SJCRH30 (cell line): Measurements from ENCODE around the gene C9orf40. TPM values are rescaled to one million over a fixed set of nuclear protein-coding genes. Genes with fewer than 3 reads are reported as not detected.

Experiments used
- DNase-seq, 2 experiments: peaks; one replicate each; pipeline ENCODE4 v3.0.0-alpha.2; 2015 to 2020
- H3K27ac ChIP-seq: fragments of 250-450 bp; sonication (Bioruptor Pico); 2 replicates; pipeline ENCODE4 v1.5.1; 2020; ENCODE audit warnings: mild to moderate bottlenecking, moderate library complexity
- H3K27me3 ChIP-seq: fragments of 250-450 bp; sonication (Bioruptor Pico); 2 replicates; pipeline ENCODE4 v1.5.1; 2020; ENCODE audit warnings: mild to moderate bottlenecking, moderate library complexity
- H3K36me3 ChIP-seq: fragments of 250-450 bp; sonication (Bioruptor Pico); 2 replicates; pipeline ENCODE4 v1.5.1; 2020; ENCODE audit warnings: mild to moderate bottlenecking, moderate library complexity
- H3K4me1 ChIP-seq: fragments of 250-450 bp; sonication (Bioruptor Pico); 2 replicates; pipeline ENCODE4 v1.5.1; 2020; ENCODE audit warnings: mild to moderate bottlenecking, moderate library complexity
- H3K4me3 ChIP-seq: fragments of 250-450 bp; sonication (Bioruptor Pico); 2 replicates; pipeline ENCODE4 v1.5.1; 2020; ENCODE audit warnings: mild to moderate bottlenecking, moderate library complexity
- H3K9me3 ChIP-seq: fragments of 250-450 bp; sonication (Bioruptor Pico); replicated peaks from 2 replicates; pipeline ENCODE4 v1.5.1; 2020; ENCODE audit warnings: mild to moderate bottlenecking, moderate library complexity
- total RNA-seq: library from RNA; depleted of rRNA; stranded (reverse); fragments of >200 nt; shearing (Covaris generic); gene quantifications from 2 replicates; pipeline ENCODE4 v1.2.3, GENCODE V29; 2014; rRNA removed

Gene C9orf40
- 15.3 and 16.1 TPM in 2 replicates for total RNA-seq

GRCh38 chr9:74952201-74953151, at the start of gene C9orf40:
C9orf40 (minus strand) TSS chr9:74952912; CDS start chr9:74952611, 301 bp downstream.
- peak within 1 kb of the TSS; percentile 92 for H3K4me3 ChIP-seq
- no peaks in the 10 kb centered on the region for H3K27me3 ChIP-seq
- no peaks in the 10 kb centered on the region for H3K9me3 ChIP-seq
- H3K4me1 ChIP-seq: no peaks in the 10 kb centered on the region
- peak within 1 kb of the TSS; percentile 94 for H3K27ac ChIP-seq
- DNase-seq: peak; percentile 91 to 93
- H3K36me3 ChIP-seq: no peaks in the 10 kb centered on the region

GRCh38 chr9:75001719-75002421, 49.2 kb upstream of the C9orf40 start:
- Histone ChIP-seq H3K9me3 (no peaks in the 10 kb centered on the region), H3K36me3 (peaks cover 8% of the 10 kb centered on the region; the same call in 1 of the 2 replicates), H3K4me1 (no peaks in the 10 kb centered on the region), H3K27ac (no peak overlapping the region), H3K4me3 (no peak overlapping the region), H3K27me3 (no peaks in the 10 kb centered on the region)
- DNase-seq: peak; percentile 15 to 90

GRCh38 chr9:75000835-75001234, 48.1 kb upstream of the C9orf40 start:
- Histone ChIP-seq H3K36me3 (peaks cover 15% of the 10 kb centered on the region), H3K4me1 (no peaks in the 10 kb centered on the region), H3K4me3 (no peak overlapping the region), H3K27ac (no peak overlapping the region), H3K9me3 (no peaks in the 10 kb centered on the region), H3K27me3 (no peaks in the 10 kb centered on the region)
- DNase-seq: no peak

- Histone ChIP-seq H3K27ac (no peak overlapping the region), H3K27me3 (no peaks in the 10 kb centered on the region), H3K4me3 (no peak overlapping the region), H3K36me3 (peaks cover 10% of the 10 kb centered on the region), H3K9me3 (no peaks in the 10 kb centered on the region), H3K4me1 (no peaks in the 10 kb centered on the region)
- no peak for DNase-seq
Measured at GRCh38 chr9:74985041-74985440, 32.3 kb upstream of the C9orf40 start.

GRCh38 chr9:74983709-74984108, 31.0 kb upstream of the C9orf40 start:
- no peaks in the 10 kb centered on the region for H3K9me3 ChIP-seq
- DNase-seq: no peak
- H3K27ac ChIP-seq: no peak overlapping the region
- H3K36me3 ChIP-seq: peaks cover 20% of the 10 kb centered on the region
- no peak overlapping the region for H3K4me3 ChIP-seq
- no peaks in the 10 kb centered on the region for H3K27me3 ChIP-seq
- no peaks in the 10 kb centered on the region for H3K4me1 ChIP-seq

- no peak overlapping the region for H3K27ac ChIP-seq
Measured at GRCh38 chr9:74979844-74980243, 27.1 kb upstream of the C9orf40 start.

GRCh38 chr9:74977287-74977686, 24.6 kb upstream of the C9orf40 start:
- H3K27me3 ChIP-seq: no peaks in the 10 kb centered on the region
- H3K4me1 ChIP-seq: no peaks in the 10 kb centered on the region
- no peaks in the 10 kb centered on the region for H3K9me3 ChIP-seq
- H3K36me3 ChIP-seq: peaks cover 14% of the 10 kb centered on the region
- no peak overlapping the region for H3K4me3 ChIP-seq
- H3K27ac ChIP-seq: no peak overlapping the region
- DNase-seq: no peak

More at GRCh38 chr9:74979844-74980243, 27.1 kb upstream of the C9orf40 start:
- Histone ChIP-seq H3K27me3 (no peaks in the 10 kb centered on the region), H3K9me3 (no peaks in the 10 kb centered on the region), H3K4me3 (no peak overlapping the region), H3K4me1 (no peaks in the 10 kb centered on the region), H3K36me3 (peaks cover 16% of the 10 kb centered on the region)
- DNase-seq: no peak

GRCh38 chr9:74975538-74975937, 22.8 kb upstream of the C9orf40 start:
- DNase-seq: no peak
- H3K27me3 ChIP-seq: no peaks in the 10 kb centered on the region
- no peak overlapping the region for H3K27ac ChIP-seq

GRCh38 chr9:74974558-74974957, 21.8 kb upstream of the C9orf40 start:
- Histone ChIP-seq H3K27me3 (no peaks in the 10 kb centered on the region), H3K36me3 (peaks cover 8% of the 10 kb centered on the region; the same call in 1 of the 2 replicates), H3K4me3 (no peak overlapping the region), H3K27ac (no peak overlapping the region), H3K4me1 (no peaks in the 10 kb centered on the region), H3K9me3 (no peaks in the 10 kb centered on the region)
- DNase-seq: no peak

More at GRCh38 chr9:74975538-74975937, 22.8 kb upstream of the C9orf40 start:
- Histone ChIP-seq H3K4me1 (no peaks in the 10 kb centered on the region), H3K9me3 (no peaks in the 10 kb centered on the region), H3K36me3 (peaks cover 14% of the 10 kb centered on the region), H3K4me3 (no peak overlapping the region)

- H3K36me3 ChIP-seq: no peaks in the 10 kb centered on the region
- H3K9me3 ChIP-seq: no peaks in the 10 kb centered on the region
- H3K4me1 ChIP-seq: no peaks in the 10 kb centered on the region
- H3K27me3 ChIP-seq: no peaks in the 10 kb centered on the region
- no peak overlapping the region for H3K27ac ChIP-seq
- H3K4me3 ChIP-seq: no peak overlapping the region
- no peak for DNase-seq
Measured at GRCh38 chr9:74973714-74974113, 21.0 kb upstream of the C9orf40 start.

GRCh38 chr9:74963056-74963455, 10.3 kb upstream of the C9orf40 start:
- H3K36me3 ChIP-seq: no peaks in the 10 kb centered on the region; the same call in 1 of the 2 replicates
- H3K4me1 ChIP-seq: no peaks in the 10 kb centered on the region

GRCh38 chr9:74961496-74961895, 8.8 kb upstream of the C9orf40 start:
- Histone ChIP-seq H3K27me3 (no peaks in the 10 kb centered on the region), H3K4me1 (no peaks in the 10 kb centered on the region), H3K4me3 (no peak overlapping the region), H3K27ac (no peak overlapping the region), H3K9me3 (peaks cover 8% of the 10 kb centered on the region; the same call in 1 of the 2 replicates), H3K36me3 (no peaks in the 10 kb centered on the region; the same call in 1 of the 2 replicates)
- no peak for DNase-seq

More at GRCh38 chr9:74963056-74963455, 10.3 kb upstream of the C9orf40 start:
- Histone ChIP-seq H3K9me3 (peaks cover 8% of the 10 kb centered on the region; the same call in 1 of the 2 replicates), H3K4me3 (no peak overlapping the region), H3K27ac (no peak overlapping the region), H3K27me3 (no peaks in the 10 kb centered on the region)
- no peak for DNase-seq

GRCh38 chr9:74960561-74960960, 7.8 kb upstream of the C9orf40 start:
- peaks cover 8% of the 10 kb centered on the region; the same call in 1 of the 2 replicates for H3K9me3 ChIP-seq
- no peak overlapping the region for H3K27ac ChIP-seq
- H3K27me3 ChIP-seq: no peaks in the 10 kb centered on the region
- H3K36me3 ChIP-seq: no peaks in the 10 kb centered on the region; the same call in 1 of the 2 replicates
- no peaks in the 10 kb centered on the region for H3K4me1 ChIP-seq
- DNase-seq: no peak
- no peak overlapping the region for H3K4me3 ChIP-seq

- H3K4me1 ChIP-seq: no peaks in the 10 kb centered on the region
- H3K36me3 ChIP-seq: no peaks in the 10 kb centered on the region; the same call in 1 of the 2 replicates
- no peaks in the 10 kb centered on the region for H3K27me3 ChIP-seq
- no peak overlapping the region for H3K27ac ChIP-seq
- peaks cover 8% of the 10 kb centered on the region; the same call in 1 of the 2 replicates for H3K9me3 ChIP-seq
- no peak overlapping the region for H3K4me3 ChIP-seq
- no peak for DNase-seq
Measured at GRCh38 chr9:74958587-74958986, 5.9 kb upstream of the C9orf40 start.
